Measurements from ENCODE around the gene GAREM1. TPM values are rescaled to one million over a fixed set of nuclear protein-coding genes. Genes with fewer than 3 reads are reported as not detected.

GAREM1 gene
- total RNA-seq, 5 donors from 2014 or later (not counting 1 experiment from before 2014, with no cell fraction given), result 0.26 to 0.41 (median 0.33) TPM

DNA sequence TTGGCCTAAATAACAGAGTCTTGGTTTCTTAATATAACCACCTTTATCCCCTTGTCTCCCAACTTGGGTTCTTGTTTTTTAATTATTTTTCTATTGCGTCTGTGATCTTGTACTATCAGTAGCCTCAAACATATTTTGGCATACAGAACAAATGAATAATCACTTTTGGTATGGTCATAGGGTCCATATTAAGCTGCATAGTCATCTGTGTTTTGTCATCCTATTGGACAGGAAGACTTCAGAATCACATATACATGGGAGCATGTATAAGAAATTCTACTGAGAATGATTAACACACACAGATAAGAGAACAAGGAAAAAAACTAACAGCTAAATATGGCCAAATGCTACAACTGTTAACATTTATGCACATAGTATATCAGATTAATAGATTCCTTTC, 154.8 kb downstream of the GAREM1 start:
- Histone ChIP-seq H3K27me3 (replicated peaks in 1 of 2; ENCODE audit: control insufficient read depth in 2 of 2, extremely low read depth in 1 of 2, insufficient read depth in 2 of 2, low read length in 1 of 2) (no peaks in the 10 kb centered on the region), H3K27ac (ENCODE audit: low read length) (no peak overlapping the region), H3K9me3 (no peaks in the 10 kb centered on the region), H3K36me3 (ENCODE audit: control insufficient read depth in 2 of 2, extremely low read depth in 1 of 2, insufficient read depth in 1 of 2, low read length in 1 of 2) (no peaks in the 10 kb centered on the region), H3K4me1 (ENCODE audit: control insufficient read depth in 1 of 2, extremely low read depth in 1 of 2, insufficient read depth in 2 of 2, low read length in 2 of 2) (no peaks in the 10 kb centered on the region), H3K4me3 (ENCODE audit: control insufficient read depth in 1 of 2, extremely low read depth in 1 of 2, low read length in 1 of 2) (no peak overlapping the region)
- no peaks in the 10 kb centered on the region for H3K4me1 Mint-ChIP-seq
- no CpG with 5 or more reads among the region's 1 CpG for WGBS (ENCODE audit: insufficient coverage)
- no peak for ATAC-seq (replicated peaks in 1 of 4)
- no peak for DNase-seq
- H3K36me3 Mint-ChIP-seq, result no peaks in the 10 kb centered on the region
- H3K9me3 Mint-ChIP-seq, result no peaks in the 10 kb centered on the region
- ChIA-PET CTCF (no interaction called here), POLR2A (no interaction called here)
- no peak overlapping the region for H3K4me3 Mint-ChIP-seq
- H3K27ac Mint-ChIP-seq, result no peak overlapping the region
- H3K27me3 Mint-ChIP-seq, result peaks cover 0 to 3% of the 10 kb centered on the region in 2 donors

DNA sequence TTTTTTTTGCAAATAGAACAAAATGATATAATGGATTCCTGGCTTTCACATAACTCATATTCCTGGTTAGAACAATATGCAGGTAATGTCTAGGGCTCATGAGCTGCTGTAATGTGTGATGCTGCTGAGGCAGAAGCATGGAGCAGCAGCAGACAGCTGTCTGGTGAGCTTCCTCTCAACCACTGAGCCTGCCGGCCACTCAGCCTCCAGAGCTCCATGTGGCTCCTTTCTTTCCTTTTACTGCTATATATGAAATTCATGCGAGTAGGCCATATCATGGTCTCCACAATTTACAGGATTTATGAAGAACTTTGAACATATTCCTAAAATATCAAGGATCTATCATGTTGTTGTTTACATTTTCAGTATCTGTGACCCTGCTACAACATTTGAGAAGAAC, 159.9 kb downstream of the GAREM1 start:
- POLR2A ChIA-PET, result no interaction called here
- no peaks in the 10 kb centered on the region for H3K36me3 ChIP-seq (ENCODE audit: control insufficient read depth in 2 of 2, extremely low read depth in 1 of 2, insufficient read depth in 1 of 2, low read length in 1 of 2)
- H3K36me3 Mint-ChIP-seq, result no peaks in the 10 kb centered on the region
- H3K4me1 Mint-ChIP-seq, result no peaks in the 10 kb centered on the region
- H3K4me1 ChIP-seq (ENCODE audit: control insufficient read depth in 1 of 2, extremely low read depth in 1 of 2, insufficient read depth in 2 of 2, low read length in 2 of 2), result no peaks in the 10 kb centered on the region
- H3K27me3 Mint-ChIP-seq, result peaks cover 0 to 12% of the 10 kb centered on the region in 2 donors
- no peak overlapping the region for H3K4me3 ChIP-seq (ENCODE audit: control insufficient read depth in 1 of 2, extremely low read depth in 1 of 2, low read length in 1 of 2)
- no peaks in the 10 kb centered on the region for H3K9me3 Mint-ChIP-seq
- no peaks in the 10 kb centered on the region for H3K27me3 ChIP-seq (replicated peaks in 1 of 2; ENCODE audit: control insufficient read depth in 2 of 2, extremely low read depth in 1 of 2, insufficient read depth in 2 of 2, low read length in 1 of 2)
- no peaks in the 10 kb centered on the region for H3K9me3 ChIP-seq
- no peak for DNase-seq
- H3K4me3 Mint-ChIP-seq, result no peak overlapping the region
- H3K27ac ChIP-seq (ENCODE audit: low read length), result no peak overlapping the region
- H3K27ac Mint-ChIP-seq, result no peak overlapping the region
- no peak for ATAC-seq (replicated peaks in 1 of 4)
- WGBS (ENCODE audit: insufficient coverage), result no CpG with 5 or more reads among the region's 2 CpGs
- CTCF ChIA-PET, result interaction anchor here in 1 of 2 donors (0.5 kb wide), 1 partner anchor 39 kb away, joined by 5 read pairs; no protein-coding TSS in a partner anchor

DNA sequence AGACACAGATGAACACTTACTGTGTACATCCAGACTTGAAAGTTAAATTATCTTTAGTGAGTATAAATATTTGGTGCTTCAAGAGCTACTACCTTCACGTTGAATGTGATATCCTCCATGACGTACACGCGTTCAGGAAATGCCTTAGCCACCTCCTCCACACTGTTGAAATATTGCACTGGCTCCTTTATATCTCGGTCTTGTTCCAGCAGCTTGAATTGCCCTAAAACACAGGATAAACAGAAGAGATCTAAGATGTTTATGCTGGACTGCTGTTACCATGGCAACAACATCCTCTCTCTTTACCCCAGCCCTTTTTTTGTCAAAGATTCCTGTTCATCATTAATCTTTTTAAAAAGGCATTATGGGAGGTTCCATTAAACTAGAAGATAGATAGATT, 160.6 kb downstream of the GAREM1 start:
- ATAC-seq (replicated peaks in 1 of 4), result no peak
- CTCF ChIA-PET, result interaction anchor here in 1 of 2 donors (0.6 kb wide), 1 partner anchor 204 kb away, joined by 16 read pairs; no protein-coding TSS in a partner anchor
- H3K27ac ChIP-seq (ENCODE audit: low read length), result no peak overlapping the region
- no peaks in the 10 kb centered on the region for H3K9me3 Mint-ChIP-seq
- H3K27me3 ChIP-seq (replicated peaks in 1 of 2; ENCODE audit: control insufficient read depth in 2 of 2, extremely low read depth in 1 of 2, insufficient read depth in 2 of 2, low read length in 1 of 2), result no peaks in the 10 kb centered on the region
- H3K27me3 Mint-ChIP-seq, result peaks cover 3 to 12% of the 10 kb centered on the region in 2 donors
- no peak overlapping the region for H3K27ac Mint-ChIP-seq
- H3K9me3 ChIP-seq, result no peaks in the 10 kb centered on the region
- WGBS (ENCODE audit: insufficient coverage), result 80% methylated on average over 1 of the region's 5 CpGs
- no peak overlapping the region for H3K4me3 Mint-ChIP-seq
- H3K4me1 ChIP-seq (ENCODE audit: control insufficient read depth in 1 of 2, extremely low read depth in 1 of 2, insufficient read depth in 2 of 2, low read length in 2 of 2), result no peaks in the 10 kb centered on the region
- H3K4me3 ChIP-seq (ENCODE audit: control insufficient read depth in 1 of 2, extremely low read depth in 1 of 2, low read length in 1 of 2), result no peak overlapping the region
- no peaks in the 10 kb centered on the region for H3K36me3 Mint-ChIP-seq
- no peak for DNase-seq
- no peaks in the 10 kb centered on the region for H3K4me1 Mint-ChIP-seq
- no peaks in the 10 kb centered on the region for H3K36me3 ChIP-seq (ENCODE audit: control insufficient read depth in 2 of 2, extremely low read depth in 1 of 2, insufficient read depth in 1 of 2, low read length in 1 of 2)
- POLR2A ChIA-PET, result no interaction called here

DNA sequence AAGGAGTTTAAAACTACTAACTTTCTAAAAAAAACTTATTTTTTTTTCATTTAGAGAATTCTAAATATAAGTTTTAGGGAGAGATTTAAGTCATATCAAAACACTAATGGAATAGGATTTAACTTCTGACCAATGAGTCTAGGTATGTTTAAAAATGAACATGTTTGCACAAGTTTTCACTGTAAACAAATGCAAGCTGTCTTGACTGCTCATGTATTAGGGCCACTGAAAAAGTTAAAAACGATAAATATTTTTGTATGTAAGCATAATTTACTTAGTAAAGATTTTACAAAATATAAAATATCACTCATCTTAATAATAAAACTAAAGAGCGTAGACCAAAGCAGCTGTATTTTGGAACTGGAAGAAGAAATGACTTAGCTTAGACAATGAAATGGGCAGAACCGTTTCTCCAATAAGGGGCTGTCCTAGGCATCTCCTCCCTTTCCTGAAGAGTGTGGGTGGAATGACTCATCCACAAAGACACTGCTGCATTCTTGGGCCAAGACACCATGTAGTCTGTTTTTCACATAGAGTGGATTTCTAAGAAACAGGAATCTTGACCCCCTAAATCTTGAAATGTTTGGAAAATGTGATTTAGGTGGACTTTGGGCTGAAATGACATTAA, 162.1 kb downstream of the GAREM1 start:
- Mint-ChIP-seq H3K27me3 (peaks cover 8 to 12% of the 10 kb centered on the region in 2 donors), H3K9me3 (no peaks in the 10 kb centered on the region)
- CTCF ChIA-PET, result no interaction called here

DNA sequence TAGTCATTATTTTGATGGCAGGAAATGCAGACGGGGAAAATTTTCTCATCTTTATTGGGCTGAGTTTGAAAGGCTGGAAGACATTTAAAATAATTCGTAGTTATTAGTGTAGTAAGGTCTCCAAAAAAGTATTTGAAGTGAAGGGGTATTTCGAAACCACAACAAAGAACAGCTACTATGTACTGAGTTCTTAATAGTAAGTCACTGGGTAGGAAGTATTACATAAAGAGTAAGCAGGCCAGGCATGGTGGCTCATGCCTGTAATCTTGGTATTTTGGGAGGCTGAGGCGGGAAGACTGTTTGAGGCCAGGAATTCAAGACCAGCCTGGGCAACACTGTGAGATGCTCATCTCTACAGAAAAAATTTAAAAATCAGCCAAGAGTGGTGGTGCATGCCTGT, 167.3 kb downstream of the GAREM1 start:
- CTCF ChIA-PET, result interaction anchor here in 1 of 2 donors (0.6 kb wide), 1 partner anchor 13 kb away, joined by 5 read pairs; no protein-coding TSS in a partner anchor
- Mint-ChIP-seq H3K4me3 (no peak overlapping the region), H3K36me3 (no peaks in the 10 kb centered on the region), H3K27me3 (peaks cover 8 to 14% of the 10 kb centered on the region in 2 donors), H3K27ac (no peak overlapping the region), H3K4me1 (no peaks in the 10 kb centered on the region), H3K9me3 (no peaks in the 10 kb centered on the region)
- Histone ChIP-seq H3K36me3 (ENCODE audit: control insufficient read depth in 2 of 2, extremely low read depth in 1 of 2, insufficient read depth in 1 of 2, low read length in 1 of 2) (no peaks in the 10 kb centered on the region), H3K27me3 (replicated peaks in 1 of 2; ENCODE audit: control insufficient read depth in 2 of 2, extremely low read depth in 1 of 2, insufficient read depth in 2 of 2, low read length in 1 of 2) (no peaks in the 10 kb centered on the region), H3K9me3 (no peaks in the 10 kb centered on the region), H3K27ac (ENCODE audit: low read length) (no peak overlapping the region), H3K4me3 (ENCODE audit: control insufficient read depth in 1 of 2, extremely low read depth in 1 of 2, low read length in 1 of 2) (no peak overlapping the region), H3K4me1 (ENCODE audit: control insufficient read depth in 1 of 2, extremely low read depth in 1 of 2, insufficient read depth in 2 of 2, low read length in 2 of 2) (no peaks in the 10 kb centered on the region)
- POLR2A ChIA-PET, result no interaction called here
- ATAC-seq (replicated peaks in 1 of 4) (no peak), DNase-seq (no peak)
- WGBS (ENCODE audit: insufficient coverage), result 67% methylated on average over 1 of the region's 4 CpGs

More for the DNA sequence above, 162.1 kb downstream of the GAREM1 start:
- no peak overlapping the region for H3K27ac ChIP-seq (ENCODE audit: low read length)
- ATAC-seq (replicated peaks in 1 of 4) (no peak), DNase-seq (no peak)
- H3K27me3 ChIP-seq (replicated peaks in 1 of 2; ENCODE audit: control insufficient read depth in 2 of 2, extremely low read depth in 1 of 2, insufficient read depth in 2 of 2, low read length in 1 of 2), result no peaks in the 10 kb centered on the region
- no peaks in the 10 kb centered on the region for H3K9me3 ChIP-seq
- H3K4me1 ChIP-seq (ENCODE audit: control insufficient read depth in 1 of 2, extremely low read depth in 1 of 2, insufficient read depth in 2 of 2, low read length in 2 of 2), result no peaks in the 10 kb centered on the region
- no peaks in the 10 kb centered on the region for H3K36me3 Mint-ChIP-seq
- H3K27ac Mint-ChIP-seq, result no peak overlapping the region
- H3K4me3 ChIP-seq (ENCODE audit: control insufficient read depth in 1 of 2, extremely low read depth in 1 of 2, low read length in 1 of 2), result no peak overlapping the region
- POLR2A ChIA-PET, result no interaction called here
- H3K4me1 Mint-ChIP-seq, result no peaks in the 10 kb centered on the region
- whole genome bisulfite sequencing (ENCODE audit: insufficient coverage), result no CpG with 5 or more reads among the region's 3 CpGs
- no peak overlapping the region for H3K4me3 Mint-ChIP-seq
- H3K36me3 ChIP-seq (ENCODE audit: control insufficient read depth in 2 of 2, extremely low read depth in 1 of 2, insufficient read depth in 1 of 2, low read length in 1 of 2), result no peaks in the 10 kb centered on the region

DNA sequence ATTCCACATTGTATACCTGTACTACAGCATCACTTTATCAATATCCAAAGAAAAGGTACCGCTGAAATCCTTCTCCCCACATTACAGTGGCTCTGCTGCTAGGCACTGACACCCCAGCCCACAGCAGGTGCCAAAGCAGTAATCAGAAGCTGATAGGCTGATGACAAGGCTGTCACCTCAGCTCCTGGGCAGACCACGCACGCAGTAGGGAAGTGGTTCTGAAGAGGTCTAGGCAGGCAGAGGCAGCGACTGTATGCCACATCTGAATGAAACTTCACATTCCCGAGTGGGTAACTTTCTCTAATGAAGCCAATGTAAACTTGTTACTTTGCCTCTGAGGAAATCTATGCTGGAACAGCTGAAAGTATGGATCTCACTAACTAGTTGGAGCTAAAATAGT, 167.9 kb downstream of the GAREM1 start:
- no peak for ATAC-seq (replicated peaks in 1 of 4)
- POLR2A ChIA-PET, result no interaction called here
- H3K27me3 ChIP-seq (replicated peaks in 1 of 2; ENCODE audit: control insufficient read depth in 2 of 2, extremely low read depth in 1 of 2, insufficient read depth in 2 of 2, low read length in 1 of 2), result no peaks in the 10 kb centered on the region

More for the DNA sequence above, 167.9 kb downstream of the GAREM1 start:
- Mint-ChIP-seq H3K4me1 (no peaks in the 10 kb centered on the region), H3K27ac (no peak overlapping the region), H3K9me3 (no peaks in the 10 kb centered on the region), H3K36me3 (no peaks in the 10 kb centered on the region), H3K27me3 (peaks cover 8 to 19% of the 10 kb centered on the region in 2 donors), H3K4me3 (no peak overlapping the region)
- Histone ChIP-seq H3K27ac (ENCODE audit: low read length) (no peak overlapping the region), H3K36me3 (ENCODE audit: control insufficient read depth in 2 of 2, extremely low read depth in 1 of 2, insufficient read depth in 1 of 2, low read length in 1 of 2) (no peaks in the 10 kb centered on the region), H3K9me3 (no peaks in the 10 kb centered on the region), H3K4me1 (ENCODE audit: control insufficient read depth in 1 of 2, extremely low read depth in 1 of 2, insufficient read depth in 2 of 2, low read length in 2 of 2) (no peaks in the 10 kb centered on the region), H3K4me3 (ENCODE audit: control insufficient read depth in 1 of 2, extremely low read depth in 1 of 2, low read length in 1 of 2) (no peak overlapping the region)
- 80% methylated on average over 3 of the region's 5 CpGs for WGBS (ENCODE audit: insufficient coverage)
- no peak for DNase-seq
- CTCF ChIA-PET, result no interaction called here

Measured in T-cell (primary cell).